Right renal cortex interstitium (tissue), 3 donors: ENCODE results near the gene PGP. TPM values are rescaled to one million over a fixed set of nuclear protein-coding genes. Genes with fewer than 3 reads are reported as not detected.

ENCODE experiments used
- DNase-seq, 3 donors: peaks; one replicate each; pipeline ENCODE4 v3.0.0-alpha.2; 2013; ENCODE audit warnings: low read depth in 3 of 3, low spot score in 2 of 3
- polyA plus RNA-seq, 3 donors: library from polyadenylated mRNA; unstranded; fragments of 120-200 nt; gene quantifications; one replicate each; pipeline ENCODE4 v1.2.1, GENCODE V29; 2013; ENCODE audit not compliant: insufficient read length in 3 of 3

PGP gene
- polyA plus RNA-seq, 3 donors = 10.1 to 14.5 (median 12.9) TPM

DNA sequence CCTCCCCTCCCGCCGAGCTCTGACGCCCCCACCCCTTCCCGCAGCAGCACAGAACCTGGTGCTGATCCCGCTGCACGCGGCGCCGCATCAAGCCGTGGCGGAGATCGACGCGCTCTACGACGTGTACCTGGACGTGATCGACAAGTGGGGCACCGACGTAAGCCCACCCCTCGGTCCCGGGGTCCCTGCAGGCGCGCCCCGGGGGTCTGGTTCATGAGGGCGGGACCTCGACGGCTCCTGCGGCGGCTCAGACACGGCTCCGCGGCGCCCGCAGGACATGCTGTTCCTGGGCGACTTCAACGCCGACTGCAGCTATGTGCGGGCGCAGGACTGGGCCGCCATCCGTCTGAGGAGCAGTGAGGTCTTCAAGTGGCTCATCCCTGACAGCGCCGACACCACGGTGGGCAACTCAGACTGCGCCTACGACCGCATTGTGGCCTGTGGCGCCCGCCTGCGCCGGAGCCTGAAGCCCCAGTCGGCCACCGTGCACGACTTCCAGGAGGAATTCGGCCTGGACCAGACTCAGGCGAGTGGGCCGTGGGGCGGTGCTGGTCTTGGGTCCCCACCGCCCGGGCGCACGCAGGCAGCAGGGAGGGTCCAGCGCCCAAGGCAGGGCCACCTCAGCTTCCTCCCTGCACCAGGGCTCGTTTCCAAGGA lies 23.0 kb upstream of the PGP start:
- no peak for DNase-seq

DNA sequence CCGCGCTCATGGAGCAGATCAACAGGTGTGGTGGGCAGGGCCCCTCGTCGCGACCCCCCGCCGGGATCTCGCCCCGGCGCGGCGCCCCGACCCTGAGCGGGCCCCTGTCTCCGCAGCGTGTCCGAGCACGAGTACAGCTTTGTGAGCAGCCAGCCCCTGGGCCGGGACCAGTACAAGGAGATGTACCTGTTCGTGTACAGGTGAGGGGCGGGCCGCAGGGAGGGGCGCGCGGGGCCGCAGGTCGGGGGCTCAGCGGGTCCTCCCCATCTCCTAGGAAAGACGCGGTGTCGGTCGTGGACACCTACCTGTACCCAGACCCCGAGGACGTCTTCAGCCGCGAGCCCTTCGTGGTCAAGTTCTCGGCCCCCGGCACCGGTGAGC lies 22.5 kb upstream of the PGP start:
- DNase-seq = no peak

DNA sequence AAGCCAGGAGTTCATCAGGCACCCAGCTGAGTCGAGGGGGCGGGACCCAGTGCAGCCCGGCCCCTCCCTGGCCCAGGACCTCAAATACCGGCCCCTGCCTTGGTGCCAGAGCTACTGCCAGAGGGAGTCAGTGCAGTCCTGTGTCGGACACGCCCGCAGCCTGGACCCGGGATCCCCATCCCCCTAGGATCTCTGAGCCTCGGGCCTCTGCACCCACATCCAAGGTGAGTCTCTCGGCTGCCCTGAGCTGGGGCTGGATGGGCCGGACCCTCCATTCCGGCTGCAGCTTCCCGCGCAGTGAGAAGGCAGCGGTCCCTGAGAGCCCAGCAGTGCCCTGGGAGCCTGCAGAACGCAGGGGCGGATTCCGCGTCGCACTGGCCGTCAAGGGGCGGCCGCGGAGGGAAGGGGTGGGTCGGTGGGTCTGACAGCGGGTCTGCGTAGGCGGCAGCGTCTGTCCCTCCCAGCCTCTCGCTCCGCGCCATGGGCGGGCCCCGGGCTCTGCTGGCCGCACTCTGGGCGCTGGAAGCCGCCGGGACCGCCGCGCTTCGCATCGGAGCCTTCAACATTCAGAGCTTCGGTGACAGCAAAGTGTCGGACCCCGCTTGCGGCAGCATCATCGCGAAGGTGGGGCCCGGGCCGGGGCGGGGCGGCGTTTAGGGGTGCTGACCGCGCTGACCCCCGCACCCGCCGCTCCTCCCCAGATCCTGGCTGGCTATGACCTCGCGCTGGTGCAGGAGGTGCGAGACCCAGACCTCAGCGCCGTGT lies 21.9 kb upstream of the PGP start, which contains the start of gene DNASE1L2:
Gene DNASE1L2 (plus strand): TSS at position 108 of the 765 bp plus-strand sequence. CDS start 373 bp downstream, at position 481.
- DNase-seq = no peak

DNA sequence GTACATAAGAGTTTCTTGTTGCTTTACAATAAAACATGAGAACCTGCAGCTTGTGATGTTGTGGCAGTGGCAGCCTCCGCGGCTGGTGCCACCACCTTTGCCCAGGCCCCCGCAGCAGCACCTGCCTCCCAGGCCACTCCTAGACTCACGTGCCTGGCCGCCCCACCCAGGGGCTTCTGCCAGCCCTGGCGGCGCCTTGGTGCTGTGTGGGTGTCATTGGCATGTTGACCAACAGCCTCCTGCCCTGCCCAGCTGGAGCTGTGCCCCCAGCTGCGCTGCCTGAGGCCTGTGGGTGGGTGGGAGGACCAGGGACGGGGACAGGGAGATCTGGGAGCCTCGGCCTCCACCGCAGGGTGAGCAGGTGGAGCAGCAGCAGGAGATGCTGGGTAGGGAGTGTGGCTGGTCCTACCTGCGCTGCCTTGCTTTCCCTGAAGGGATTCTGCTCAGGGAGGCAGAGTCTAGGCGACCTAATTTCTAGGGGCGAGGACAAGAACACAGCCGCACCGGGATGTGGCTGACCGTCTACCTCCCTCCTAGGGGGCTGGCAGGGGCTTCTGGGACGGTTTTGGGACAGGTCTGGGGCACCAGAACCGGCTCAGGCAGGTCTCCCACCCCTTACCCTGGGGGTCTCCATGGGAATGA lies 21.2 kb upstream of the PGP start:
- DNase-seq = no peak

DNA sequence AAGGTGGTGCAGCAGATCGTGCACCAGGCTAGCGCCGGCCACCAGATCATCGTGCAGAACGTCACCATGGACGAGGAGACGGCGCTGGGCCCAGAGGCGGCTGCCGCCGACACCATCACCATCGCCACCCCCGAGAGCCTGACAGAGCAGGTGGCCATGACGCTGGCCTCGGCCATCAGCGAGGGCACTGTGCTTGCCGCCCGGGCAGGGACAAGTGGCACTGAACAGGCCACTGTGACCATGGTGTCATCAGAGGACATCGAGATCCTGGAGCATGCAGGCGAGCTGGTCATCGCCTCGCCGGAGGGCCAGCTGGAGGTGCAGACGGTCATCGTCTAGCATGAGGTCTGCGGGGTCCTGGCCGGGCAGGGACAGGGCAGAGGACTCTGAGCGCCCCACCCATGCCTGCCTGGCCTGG lies 20.6 kb upstream of the PGP start:
- DNase-seq = no peak

DNA sequence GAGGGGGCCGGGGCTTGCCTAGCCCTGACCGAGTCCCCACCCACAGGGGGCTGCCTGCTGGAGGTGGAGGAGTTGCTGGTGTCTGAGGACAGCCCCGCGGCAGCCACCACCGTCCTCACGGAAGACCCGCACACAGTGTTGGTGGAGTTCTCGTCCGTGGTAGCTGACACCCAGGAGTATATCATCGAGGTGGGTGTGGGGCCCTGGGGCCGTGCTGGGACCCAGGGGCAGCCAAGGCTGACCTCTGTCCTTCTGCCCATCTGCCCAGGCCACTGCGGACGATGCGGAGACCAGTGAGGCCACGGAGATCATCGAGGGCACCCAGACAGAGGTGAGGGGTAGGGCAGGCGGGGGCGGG lies 20.2 kb upstream of the PGP start:
- DNase-seq = no peak

DNA sequence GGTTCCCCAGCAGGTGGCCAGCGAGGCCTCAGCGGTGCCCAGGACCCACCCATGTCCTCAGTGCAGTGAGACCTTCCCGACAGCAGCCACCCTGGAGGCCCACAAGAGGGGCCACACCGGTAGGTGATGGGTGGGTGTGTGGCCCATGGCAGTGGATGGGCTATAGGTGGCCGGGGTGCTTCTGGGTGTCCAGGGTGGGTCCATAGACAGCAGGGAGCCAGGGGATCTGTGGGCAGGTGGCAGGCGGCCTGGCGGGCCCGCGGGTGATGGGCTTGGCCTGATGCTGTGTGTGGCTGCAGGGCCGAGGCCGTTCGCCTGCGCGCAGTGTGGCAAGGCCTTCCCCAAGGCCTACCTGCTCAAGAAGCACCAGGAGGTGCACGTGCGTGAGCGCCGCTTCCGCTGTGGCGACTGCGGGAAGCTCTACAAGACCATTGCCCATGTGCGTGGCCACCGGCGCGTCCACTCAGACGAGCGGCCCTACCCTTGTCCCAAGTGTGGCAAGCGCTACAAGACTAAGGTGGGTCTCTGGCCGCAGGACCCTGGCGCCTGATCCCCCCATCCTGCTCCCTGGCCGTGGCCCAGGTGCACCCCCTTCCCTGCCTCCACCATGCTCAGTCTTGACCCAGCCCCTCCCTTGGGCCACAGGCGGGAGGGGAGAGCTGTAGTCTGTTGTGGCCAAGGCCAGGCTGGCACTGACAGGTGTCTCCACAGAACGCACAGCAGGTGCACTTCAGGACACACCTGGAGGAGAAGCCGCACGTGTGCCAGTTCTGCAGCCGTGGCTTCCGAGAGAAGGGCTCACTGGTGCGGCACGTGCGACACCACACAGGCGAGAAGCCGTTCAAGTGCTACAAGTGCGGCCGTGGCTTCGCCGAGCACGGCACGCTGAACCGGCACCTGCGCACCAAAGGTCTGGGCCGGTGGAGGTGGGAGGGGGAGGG lies 19.5 kb upstream of the PGP start:
- no peak for DNase-seq

DNA sequence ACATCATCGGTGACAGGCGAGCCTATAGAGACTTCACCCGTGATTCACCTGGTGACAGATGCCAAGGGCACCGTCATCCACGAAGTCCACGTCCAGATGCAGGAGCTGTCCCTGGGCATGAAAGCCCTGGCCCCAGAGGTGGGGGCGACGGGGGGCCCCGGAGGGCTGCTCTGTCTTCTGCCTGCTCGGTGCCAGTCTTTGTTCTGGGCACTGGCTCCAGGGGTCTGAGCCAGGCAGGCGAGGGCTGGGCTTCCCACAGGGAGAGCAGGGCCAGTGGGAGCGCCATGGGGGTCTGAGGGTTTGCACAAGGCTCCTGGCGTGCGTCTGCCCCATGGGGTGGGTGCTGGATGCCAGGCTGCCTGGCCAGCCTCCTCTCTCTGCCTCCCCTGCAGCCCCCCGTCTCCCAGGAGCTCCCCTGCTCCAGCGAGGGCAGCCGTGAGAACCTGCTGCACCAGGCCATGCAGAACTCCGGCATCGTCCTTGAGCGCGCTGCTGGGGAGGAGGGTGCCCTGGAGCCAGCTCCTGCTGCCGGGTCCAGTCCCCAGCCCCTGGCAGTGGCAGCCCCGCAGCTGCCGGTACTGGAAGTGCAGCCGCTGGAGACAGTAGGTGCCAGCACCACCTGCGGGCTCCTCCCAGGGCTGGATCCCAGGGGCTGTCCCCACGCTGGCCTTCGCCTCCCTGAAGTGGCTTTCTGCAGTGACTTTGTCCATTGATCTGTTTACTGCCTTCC lies 18.6 kb upstream of the PGP start:
- no peak for DNase-seq

DNA sequence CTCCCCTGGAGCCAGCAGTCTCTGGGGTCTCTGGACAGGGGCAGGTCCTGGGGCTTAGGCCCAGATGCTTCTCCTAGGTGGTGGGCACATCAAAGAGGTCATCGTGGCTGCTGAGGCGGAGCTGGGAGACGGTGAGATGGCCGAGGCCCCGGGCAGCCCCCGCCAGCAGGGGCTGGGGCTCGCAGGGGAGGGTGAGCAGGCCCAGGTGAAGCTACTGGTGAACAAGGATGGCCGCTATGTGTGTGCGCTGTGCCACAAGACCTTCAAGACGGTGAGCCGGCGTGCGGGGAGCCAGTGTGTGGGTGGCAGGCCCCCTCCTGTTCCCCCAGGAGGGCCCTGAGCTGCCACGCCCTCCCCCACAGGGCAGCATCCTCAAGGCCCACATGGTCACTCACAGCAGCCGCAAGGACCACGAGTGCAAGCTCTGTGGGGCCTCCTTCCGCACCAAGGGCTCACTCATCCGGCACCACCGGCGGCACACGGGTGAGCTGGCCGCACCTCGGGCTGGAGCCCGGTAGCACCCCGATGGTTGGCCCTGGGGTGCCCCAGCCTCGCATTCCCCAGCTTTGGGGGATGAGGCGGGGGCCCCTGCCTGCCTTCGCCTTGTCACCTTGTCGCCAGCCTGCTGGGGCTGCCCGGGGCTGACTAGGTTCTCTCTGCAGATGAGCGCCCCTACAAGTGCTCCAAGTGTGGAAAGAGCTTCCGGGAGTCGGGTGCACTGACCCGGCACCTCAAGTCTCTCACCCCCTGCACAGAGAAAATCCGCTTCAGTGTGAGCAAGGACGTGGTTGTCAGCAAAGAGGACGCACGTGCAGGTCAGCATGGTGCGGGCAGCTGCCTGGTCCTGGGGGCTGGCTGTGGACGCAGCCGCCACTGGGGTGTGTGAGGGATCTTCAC lies 17.7 kb upstream of the PGP start:
- no peak for DNase-seq

DNA sequence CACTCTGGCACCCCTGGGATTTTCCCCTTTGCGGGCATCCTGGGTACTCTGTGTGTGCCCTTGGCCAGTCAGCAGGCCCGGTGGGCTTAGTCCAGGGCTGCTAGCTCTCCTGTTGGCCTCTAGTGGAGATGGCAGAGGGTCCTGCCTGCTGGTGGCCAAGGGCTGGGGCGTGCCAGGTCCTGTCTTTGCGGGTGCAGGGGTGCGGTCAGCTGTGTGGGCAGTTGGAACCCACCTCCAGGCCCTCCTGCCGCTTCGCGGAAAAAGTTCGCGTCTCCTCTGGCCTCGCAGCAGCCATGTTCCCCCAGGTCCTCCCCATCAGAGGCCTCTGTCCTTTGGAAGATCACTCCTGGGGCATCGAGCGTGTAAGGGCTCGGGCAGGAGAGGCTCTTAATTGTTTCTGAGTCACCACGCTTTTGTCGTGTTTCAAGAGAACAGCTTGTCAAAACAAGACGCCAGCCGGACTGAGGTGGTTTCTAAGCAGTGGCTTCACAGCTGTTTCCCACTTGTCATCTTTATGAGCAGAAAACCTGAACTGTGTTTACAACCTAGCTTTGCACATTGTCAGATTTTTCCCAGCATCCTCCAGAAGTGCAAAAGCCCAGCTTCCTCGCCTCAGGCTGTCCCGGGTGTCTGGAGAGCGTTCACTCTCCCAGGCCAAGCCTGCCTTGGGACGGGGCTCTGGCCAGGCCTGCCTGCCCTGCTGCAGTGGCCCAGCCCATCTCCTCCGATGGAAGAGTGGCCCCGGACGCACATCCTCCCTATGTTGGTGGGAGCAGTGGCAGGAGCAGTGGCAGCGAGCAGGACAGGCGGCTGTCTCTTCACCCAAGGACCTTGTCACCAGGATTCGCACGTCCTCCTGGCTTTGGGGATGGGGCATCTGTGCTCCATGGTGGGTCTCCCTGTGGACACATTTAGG lies 16.6 kb upstream of the PGP start:
- DNase-seq = no peak

DNA sequence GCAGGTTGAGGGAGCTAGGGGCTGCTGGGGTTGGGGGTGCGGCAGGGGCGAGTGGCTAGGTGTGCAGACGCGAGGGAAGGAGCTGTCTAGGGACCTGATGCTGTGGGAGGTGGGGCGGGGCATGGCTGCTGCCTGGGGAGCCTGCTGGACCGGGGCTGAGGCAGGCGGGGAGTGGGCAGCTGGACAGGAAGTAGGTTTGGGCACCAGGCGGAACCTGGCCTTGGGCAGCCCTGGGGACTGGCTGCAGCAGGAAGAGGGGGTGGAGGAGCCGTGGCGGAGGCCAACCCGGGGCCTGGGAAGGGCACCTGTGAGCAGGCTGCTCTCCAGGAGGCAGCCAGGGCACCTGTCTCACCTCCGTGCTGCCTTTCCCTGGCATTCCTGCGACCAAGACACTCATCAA lies 15.7 kb upstream of the PGP start:
- DNase-seq = no peak

DNA sequence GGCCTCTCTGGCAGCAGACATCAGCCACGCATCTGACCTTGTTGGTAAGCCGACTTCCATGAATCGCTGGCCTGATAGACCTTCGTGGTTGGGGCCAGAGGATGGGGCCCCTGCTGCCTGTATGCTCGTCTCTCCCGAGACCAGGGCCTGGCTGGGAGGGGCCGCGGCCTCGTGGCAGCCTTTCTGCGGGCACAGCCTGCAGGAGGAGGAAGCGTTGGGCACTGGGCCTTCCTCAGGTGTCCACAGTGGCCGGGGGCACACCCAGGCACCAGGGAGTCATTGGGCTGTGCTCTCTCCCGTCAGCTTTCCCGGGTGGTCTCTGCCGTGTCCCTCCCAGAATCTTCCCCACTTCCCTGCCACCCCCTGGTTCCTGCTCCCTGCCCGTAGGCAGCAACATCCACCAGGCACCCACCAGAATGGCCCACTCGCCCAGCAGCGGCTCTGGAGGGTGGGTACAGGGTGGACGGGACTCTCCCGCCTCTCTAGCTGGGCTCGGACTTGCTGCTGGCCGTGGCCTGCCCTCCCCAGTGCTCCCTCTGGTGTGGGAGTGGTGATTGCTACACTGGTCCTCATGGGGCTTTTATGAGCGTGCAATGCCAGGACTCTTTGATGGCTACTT lies 15.1 kb upstream of the PGP start:
- DNase-seq = no peak

DNA sequence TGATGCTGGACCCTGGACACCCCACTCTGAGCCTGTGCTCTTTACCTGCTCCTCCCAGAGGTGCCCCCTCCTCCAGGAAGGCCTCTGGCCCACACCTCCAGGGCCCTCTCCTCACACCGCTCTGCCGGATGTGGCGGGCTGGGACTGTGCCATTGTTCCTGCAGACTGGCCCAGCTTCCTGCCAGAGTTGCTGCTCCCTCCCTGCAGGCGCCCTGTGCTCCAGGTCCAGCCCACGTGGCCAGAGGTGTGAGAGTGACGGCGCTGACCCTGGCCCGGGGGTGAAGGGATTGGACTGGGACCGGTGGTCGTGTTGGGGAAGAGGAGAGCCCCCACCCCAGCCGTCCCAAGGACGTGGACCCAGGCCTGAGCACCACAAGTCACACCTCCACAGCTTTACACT lies 14.5 kb upstream of the PGP start:
- DNase-seq = no peak

DNA sequence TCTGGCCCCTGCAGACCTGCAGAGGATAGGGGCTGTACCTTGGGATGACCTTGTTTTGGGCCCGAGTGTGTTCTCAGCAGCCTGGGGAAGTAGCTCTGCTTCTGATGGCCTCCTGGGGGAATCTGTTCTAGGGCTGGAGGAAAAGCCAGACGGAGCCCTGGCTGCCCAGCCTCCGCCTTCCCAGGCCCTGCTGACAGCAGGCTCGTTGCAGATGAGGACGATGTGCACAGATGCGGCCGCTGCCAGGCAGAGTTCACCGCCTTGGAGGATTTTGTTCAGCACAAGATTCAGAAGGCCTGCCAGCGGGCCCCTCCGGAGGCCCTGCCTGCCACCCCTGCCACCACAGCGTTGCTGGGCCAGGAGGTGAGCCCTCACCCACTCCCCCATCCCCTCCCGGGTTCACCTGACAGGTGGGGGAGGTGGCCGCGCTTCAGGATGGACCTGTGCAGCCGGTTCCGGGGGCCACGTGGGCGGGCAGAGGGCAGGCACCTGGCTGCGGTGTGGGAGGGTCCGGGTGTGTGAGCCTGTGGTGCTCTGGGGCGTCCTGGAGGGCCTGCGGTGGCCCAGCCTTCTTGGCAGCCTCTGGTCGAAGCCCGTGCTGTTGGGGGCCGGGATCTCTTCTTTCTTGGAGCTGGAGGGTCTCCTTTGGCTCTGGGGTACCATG lies 13.7 kb upstream of the PGP start:
- no peak for DNase-seq

DNA sequence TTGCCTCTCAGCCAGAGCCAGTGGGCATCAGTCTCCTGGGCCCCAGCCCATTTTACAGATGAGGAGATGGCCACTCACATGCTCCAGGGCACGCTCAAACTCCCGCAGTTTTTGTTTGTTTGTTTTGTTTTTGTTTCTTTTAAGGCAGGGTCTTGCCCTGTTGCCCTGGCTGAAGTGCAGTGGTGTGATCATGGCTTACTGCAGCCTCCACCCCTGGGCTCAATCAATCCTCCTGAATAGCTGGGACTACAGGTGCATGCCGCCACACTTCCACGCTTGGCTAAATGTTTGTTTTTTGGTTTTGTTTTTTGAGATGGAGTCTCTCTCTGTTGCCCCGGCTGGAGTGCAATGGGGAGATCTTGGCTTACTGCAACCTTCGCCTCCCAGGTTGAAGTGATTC lies 12.3 kb upstream of the PGP start:
- DNase-seq = no peak

DNA sequence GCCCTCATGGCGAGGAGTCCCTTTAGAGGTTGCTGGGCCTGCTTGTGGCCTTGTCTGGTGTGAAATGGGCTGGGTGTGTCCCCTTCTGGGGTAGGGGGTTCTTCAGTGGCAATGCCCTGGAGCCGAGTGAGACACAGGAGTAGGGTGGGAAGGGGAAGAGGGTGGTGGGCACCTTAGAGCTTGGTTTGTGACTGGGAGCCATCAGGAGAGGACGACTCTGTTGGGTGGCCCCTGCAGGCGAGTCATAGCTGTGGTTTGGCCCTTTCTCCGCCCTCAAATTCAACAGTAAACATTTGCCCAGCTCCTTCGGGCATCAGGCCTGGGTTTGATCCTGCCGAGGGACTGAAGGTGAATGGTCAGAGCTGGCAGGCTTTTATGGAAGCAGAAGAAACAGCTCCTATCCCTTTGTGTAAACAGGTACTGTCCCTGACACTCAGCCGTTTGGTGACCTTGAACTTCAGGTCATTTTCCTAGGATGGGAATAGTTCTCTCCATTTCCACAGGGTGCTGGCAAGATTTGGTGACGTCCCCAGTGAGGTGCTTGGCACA lies 11.7 kb upstream of the PGP start:
- no peak for DNase-seq

DNA sequence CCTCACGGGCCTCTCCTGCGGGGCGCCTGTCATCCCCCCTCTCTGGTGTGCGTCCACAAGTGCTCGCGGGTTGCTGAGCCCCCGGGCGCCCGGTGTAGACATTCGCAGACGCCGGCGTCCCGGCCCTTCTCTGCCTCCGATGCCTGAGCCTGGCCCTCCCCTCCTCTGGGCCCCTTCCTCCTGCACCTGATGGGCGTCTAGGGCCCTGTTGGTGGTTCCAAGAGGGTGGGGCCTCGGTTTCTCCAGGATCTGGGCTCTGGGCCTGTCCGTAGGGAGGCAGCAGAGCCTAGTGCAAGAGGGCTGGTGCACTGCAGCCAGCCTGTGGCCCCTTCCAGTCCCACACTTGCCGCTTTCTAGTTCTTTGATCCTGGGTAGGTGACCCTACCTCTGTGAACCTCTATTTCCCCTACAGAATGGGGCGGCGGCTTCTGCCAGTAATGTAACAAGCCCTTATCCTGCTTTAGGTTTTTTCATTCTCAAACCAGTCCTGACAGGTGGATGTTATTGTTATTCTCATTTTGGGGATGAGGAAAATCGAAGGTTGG lies 9.4 kb upstream of the PGP start:
- DNase-seq = no peak
